Ectodermal cell (in vitro differentiated cells): ENCODE results near the gene GAN. TPM values are rescaled to one million over a fixed set of nuclear protein-coding genes. Genes with fewer than 3 reads are reported as not detected.

ENCODE experiments used
- H3K27ac ChIP-seq: 2 replicates; pipeline ENCODE4 v1.7.0; 2013; ENCODE audit warnings: mild to moderate bottlenecking, low read depth, low read length; ENCODE audit not compliant: insufficient read depth, poor library complexity, severe bottlenecking
- H3K27me3 ChIP-seq: 2 replicates; pipeline ENCODE4 v1.7.0; 2013; ENCODE audit warnings: mild to moderate bottlenecking, low read length; ENCODE audit not compliant: insufficient read depth, control insufficient read depth, poor library complexity, severe bottlenecking
- H3K36me3 ChIP-seq: one replicate; pipeline ENCODE4 v1.7.0; 2013; ENCODE audit warnings: low read length; ENCODE audit not compliant: control insufficient read depth, insufficient read depth
- H3K4me1 ChIP-seq: one replicate; pipeline ENCODE4 v1.7.0; 2013; ENCODE audit warnings: low read length; ENCODE audit not compliant: control insufficient read depth, insufficient read depth
- H3K4me3 ChIP-seq: 2 replicates; pipeline ENCODE4 v1.7.0; 2013; ENCODE audit warnings: low read depth, low read length, control low read depth; ENCODE audit not compliant: insufficient read depth
- H3K9me3 ChIP-seq: 2 replicates; pipeline ENCODE4 v1.7.0; 2013; ENCODE audit warnings: mild to moderate bottlenecking, low read length, moderate library complexity; ENCODE audit not compliant: control insufficient read depth
- WGBS, 2 experiments: methylation state at CpG; one replicate each; pipeline ENCODE4 v1.1.7; 2013; ENCODE audit warnings: missing lambda C conversion rate in 2 of 2; 5-methylcytosine and 5-hydroxymethylcytosine counted together
- polyA plus RNA-seq, 4 experiments: library from polyadenylated mRNA; stranded (reverse); fragments of 50-300 nt; gene quantifications; one replicate each; pipeline ENCODE4 v1.2.3, GENCODE V29; 2013

GAN gene
- polyA plus RNA-seq (2013, experiment 1 of 4): 7.0 TPM
- polyA plus RNA-seq (2013, experiment 2 of 4): 6.8 TPM
- polyA plus RNA-seq (2013, experiment 3 of 4): 3.8 TPM
- 5.8 TPM for polyA plus RNA-seq (2013, experiment 4 of 4)

GRCh38 chr16:81314603-81315270 lies at the start of gene GAN:
TSS of gene GAN (plus strand) at chr16:81314962. CDS start at chr16:81315114, 152 bp downstream.
- H3K4me3 ChIP-seq: peak within 1 kb of the TSS; percentile 78
- peak within 1 kb of the TSS; percentile 66 for H3K27ac ChIP-seq
- H3K36me3 ChIP-seq: no peaks in the 10 kb centered on the region
- H3K4me1 ChIP-seq: peaks cover 6% of the 10 kb centered on the region
- 0% methylated on average over 75 of the region's 75 CpGs for WGBS, 2 experiments
- H3K9me3 ChIP-seq: no peaks in the 10 kb centered on the region
- H3K27me3 ChIP-seq: peaks cover 10% of the 10 kb centered on the region

GRCh38 chr16:81265052-81265451 lies 49.7 kb upstream of the GAN start:
- Histone ChIP-seq H3K27me3 (no peaks in the 10 kb centered on the region), H3K27ac (no peak overlapping the region), H3K36me3 (no peaks in the 10 kb centered on the region), H3K4me1 (no peaks in the 10 kb centered on the region), H3K9me3 (peaks cover 2% of the 10 kb centered on the region), H3K4me3 (no peak overlapping the region)
- WGBS, 2 experiments: 92 to 95% methylated on average over 2 of the region's 2 CpGs

- Histone ChIP-seq H3K36me3 (no peaks in the 10 kb centered on the region), H3K27me3 (no peaks in the 10 kb centered on the region), H3K4me3 (no peak overlapping the region), H3K27ac (no peak overlapping the region), H3K4me1 (no peaks in the 10 kb centered on the region), H3K9me3 (peaks cover 2% of the 10 kb centered on the region)
- 89 to 91% methylated on average over 5 of the region's 5 CpGs for WGBS, 2 experiments
These were observed 48.9 kb upstream of the GAN start for GRCh38 chr16:81265658-81266451.

GRCh38 chr16:81266680-81267095 lies 48.1 kb upstream of the GAN start:
- WGBS, 2 experiments: 87 to 92% methylated on average over 7 of the region's 7 CpGs
- H3K36me3 ChIP-seq: no peaks in the 10 kb centered on the region
- no peak overlapping the region for H3K27ac ChIP-seq
- no peak overlapping the region for H3K4me3 ChIP-seq
- peaks cover 2% of the 10 kb centered on the region for H3K9me3 ChIP-seq
- H3K4me1 ChIP-seq: no peaks in the 10 kb centered on the region
- no peaks in the 10 kb centered on the region for H3K27me3 ChIP-seq

- H3K27me3 ChIP-seq: no peaks in the 10 kb centered on the region
- no peaks in the 10 kb centered on the region for H3K9me3 ChIP-seq
- H3K4me3 ChIP-seq: no peak overlapping the region
- no peak overlapping the region for H3K27ac ChIP-seq
- WGBS, 2 experiments: 95 to 97% methylated on average over 5 of the region's 5 CpGs
- no peaks in the 10 kb centered on the region for H3K36me3 ChIP-seq
- H3K4me1 ChIP-seq: no peaks in the 10 kb centered on the region
These were observed 46.3 kb upstream of the GAN start for GRCh38 chr16:81268509-81268908.

GRCh38 chr16:81273223-81273950 lies 41.4 kb upstream of the GAN start:
- H3K4me3 ChIP-seq: no peak overlapping the region
- H3K4me1 ChIP-seq: no peaks in the 10 kb centered on the region
- WGBS, 2 experiments: 82 to 84% methylated on average over 10 of the region's 10 CpGs
- no peaks in the 10 kb centered on the region for H3K36me3 ChIP-seq
- H3K27me3 ChIP-seq: no peaks in the 10 kb centered on the region
- H3K27ac ChIP-seq: no peak overlapping the region
- H3K9me3 ChIP-seq: no peaks in the 10 kb centered on the region

- 92% methylated on average over 9 of the region's 9 CpGs for WGBS, 2 experiments
- no peak overlapping the region for H3K27ac ChIP-seq
These were observed 39.7 kb upstream of the GAN start for GRCh38 chr16:81275064-81275532.

GRCh38 chr16:81275795-81276194 lies 39.0 kb upstream of the GAN start:
- no peak overlapping the region for H3K4me3 ChIP-seq
- H3K27me3 ChIP-seq: no peaks in the 10 kb centered on the region
- no peaks in the 10 kb centered on the region for H3K36me3 ChIP-seq
- H3K4me1 ChIP-seq: no peaks in the 10 kb centered on the region
- H3K9me3 ChIP-seq: no peaks in the 10 kb centered on the region
- H3K27ac ChIP-seq: no peak overlapping the region
- WGBS, 2 experiments: 95 to 96% methylated on average over 9 of the region's 9 CpGs

More at GRCh38 chr16:81275064-81275532, 39.7 kb upstream of the GAN start:
- Histone ChIP-seq H3K9me3 (no peaks in the 10 kb centered on the region), H3K36me3 (no peaks in the 10 kb centered on the region), H3K27me3 (no peaks in the 10 kb centered on the region), H3K4me3 (no peak overlapping the region), H3K4me1 (no peaks in the 10 kb centered on the region)

- Histone ChIP-seq H3K27ac (no peak overlapping the region), H3K4me1 (no peaks in the 10 kb centered on the region), H3K36me3 (no peaks in the 10 kb centered on the region), H3K4me3 (no peak overlapping the region), H3K9me3 (no peaks in the 10 kb centered on the region), H3K27me3 (no peaks in the 10 kb centered on the region)
- WGBS, 2 experiments: 89 to 93% methylated on average over 3 of the region's 3 CpGs
These were observed 38.4 kb upstream of the GAN start for GRCh38 chr16:81276323-81276722.
